Hepatocyte (in vitro differentiated cells): ENCODE data around the gene MTCH2. TPM values are rescaled to one million over a fixed set of nuclear protein-coding genes. Genes with fewer than 3 reads are reported as not detected.

Experiments used
- DNase-seq: peaks from one replicate; pipeline ENCODE4 v3.0.0-alpha.2; 2016; ENCODE audit warnings: low spot score
- H2AFZ ChIP-seq: fragments of 200-600 bp; sonication (generic); 2 replicates; pipeline ENCODE4 v1.6.0; 2016; ENCODE audit warnings: antibody characterized with exemption, mild to moderate bottlenecking
- H3K27ac ChIP-seq: fragments of 200-600 bp; sonication (generic); 2 replicates; pipeline ENCODE4 v1.5.1; 2016; ENCODE audit warnings: mild to moderate bottlenecking
- H3K27me3 ChIP-seq: fragments of 200-600 bp; sonication (generic); 2 replicates; pipeline ENCODE4 v1.6.1; 2016
- H3K36me3 ChIP-seq: fragments of 200-600 bp; sonication (generic); replicated peaks from 2 replicates; pipeline ENCODE4 v1.5.1; 2016; ENCODE audit warnings: low read depth; ENCODE audit not compliant: insufficient read depth
- H3K4me1 ChIP-seq: fragments of 200-600 bp; sonication (generic); 2 replicates; pipeline ENCODE4 v1.5.1; 2016; ENCODE audit warnings: mild to moderate bottlenecking, moderate library complexity; ENCODE audit not compliant: insufficient read depth
- H3K4me2 ChIP-seq: fragments of 200-600 bp; sonication (generic); 2 replicates; pipeline ENCODE4 v1.6.0; 2016
- H3K4me3 ChIP-seq: fragments of 200-600 bp; sonication (generic); 2 replicates; pipeline ENCODE4 v1.5.1; 2016; ENCODE audit warnings: mild to moderate bottlenecking
- H3K79me2 ChIP-seq: fragments of 200-600 bp; sonication (generic); 2 replicates; pipeline ENCODE4 v1.6.0; 2017; ENCODE audit warnings: mild to moderate bottlenecking
- H3K9me2 ChIP-seq: fragments of 200-600 bp; sonication (generic); replicated peaks from 2 replicates; pipeline ENCODE4 v1.6.0; 2017; ENCODE audit warnings: mild to moderate bottlenecking; ENCODE audit not compliant: insufficient read depth
- H3K9me3 ChIP-seq: fragments of 200-600 bp; sonication (generic); 2 replicates; pipeline ENCODE4 v1.5.1; 2016; ENCODE audit warnings: low read depth, mild to moderate bottlenecking
- H4K20me1 ChIP-seq: fragments of 200-600 bp; sonication (generic); 2 replicates; pipeline ENCODE4 v1.6.0; 2016; ENCODE audit warnings: mild to moderate bottlenecking; ENCODE audit not compliant: insufficient read depth, poor library complexity, severe bottlenecking
- CTCF ChIP-seq: fragments of 200-600 bp; sonication (generic); IDR thresholded peaks from 2 replicates; pipeline ENCODE4 v1.5.1; 2016; ENCODE audit warnings: antibody characterized with exemption, mild to moderate bottlenecking; ENCODE audit not compliant: poor library complexity
- EZH2 ChIP-seq: fragments of 200-600 bp; sonication (generic); IDR thresholded peaks from 2 replicates; pipeline ENCODE4 v1.6.1; 2016; ENCODE audit warnings: antibody characterized with exemption, mild to moderate bottlenecking, borderline replicate concordance
- EZH2phosphoT487 ChIP-seq: fragments of 200-600 bp; sonication (generic); IDR thresholded peaks from one replicate; pipeline ENCODE4 v1.6.1; 2018; ENCODE audit warnings: antibody characterized with exemption, mild to moderate bottlenecking, low read depth, moderate library complexity; ENCODE audit not compliant: unreplicated experiment, severe bottlenecking
- WGBS: methylation state at CpG from one replicate; pipeline ENCODE4 v1.1.6; 2016; ENCODE audit warnings: low lambda C conversion rate; ENCODE audit errors: missing lambda C conversion rate; 5-methylcytosine and 5-hydroxymethylcytosine counted together
- polyA plus RNA-seq: library from polyadenylated mRNA; unstranded; fragments of >200 nt; fragmentation: Nextera tagmentation; extraction: Ambion mirVana; gene quantifications from 2 replicates; pipeline ENCODE4 v1.2.1, GENCODE V29; 2016
- total RNA-seq: library from RNA; depleted of rRNA; stranded (reverse); fragments of >200 nt; gene quantifications from 2 replicates; pipeline ENCODE4 v1.2.3, GENCODE V29; 2014

MTCH2 gene
- total and polyA plus RNA-seq, 2 experiments from 2014 or later, result 96.1 to 171 TPM

DNA sequence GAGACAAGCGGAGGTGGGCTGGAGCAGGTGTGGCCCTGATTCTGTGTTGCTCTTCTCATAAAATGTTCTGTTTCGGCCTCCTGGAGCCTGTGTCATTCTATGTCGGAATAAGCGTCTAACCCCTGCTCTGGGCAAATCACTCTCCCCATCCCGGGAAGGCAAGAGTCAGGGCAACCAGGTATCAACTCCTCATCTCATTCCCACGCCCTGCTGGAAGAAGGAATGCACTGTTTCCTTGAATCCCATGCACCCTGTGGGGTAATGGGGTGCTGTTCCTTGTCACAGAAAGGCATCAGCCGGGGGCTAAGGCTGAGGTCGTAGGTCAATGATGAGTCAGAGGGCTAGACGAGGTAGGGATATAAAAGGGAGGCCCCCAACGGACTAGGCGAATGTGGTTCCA lies 53.2 kb downstream of the MTCH2 start:
- 82% methylated on average over 11 of the region's 11 CpGs for WGBS
- no peaks in the 10 kb centered on the region for H3K36me3 ChIP-seq
- no peaks in the 10 kb centered on the region for H4K20me1 ChIP-seq
- H3K9me2 ChIP-seq, result no peaks in the 10 kb centered on the region
- DNase-seq, result no peak
- peaks cover 22% of the 10 kb centered on the region for H3K27me3 ChIP-seq
- no peak for TF ChIP-seq CTCF
- H3K4me3 ChIP-seq, result no peak overlapping the region
- H3K27ac ChIP-seq, result no peak overlapping the region
- H3K79me2 ChIP-seq, result no peaks in the 10 kb centered on the region
- H3K4me2 ChIP-seq, result no peak overlapping the region
- H3K4me1 ChIP-seq, result no peaks in the 10 kb centered on the region
- H3K9me3 ChIP-seq, result no peaks in the 10 kb centered on the region
- H2AFZ ChIP-seq, result no peak overlapping the region

DNA sequence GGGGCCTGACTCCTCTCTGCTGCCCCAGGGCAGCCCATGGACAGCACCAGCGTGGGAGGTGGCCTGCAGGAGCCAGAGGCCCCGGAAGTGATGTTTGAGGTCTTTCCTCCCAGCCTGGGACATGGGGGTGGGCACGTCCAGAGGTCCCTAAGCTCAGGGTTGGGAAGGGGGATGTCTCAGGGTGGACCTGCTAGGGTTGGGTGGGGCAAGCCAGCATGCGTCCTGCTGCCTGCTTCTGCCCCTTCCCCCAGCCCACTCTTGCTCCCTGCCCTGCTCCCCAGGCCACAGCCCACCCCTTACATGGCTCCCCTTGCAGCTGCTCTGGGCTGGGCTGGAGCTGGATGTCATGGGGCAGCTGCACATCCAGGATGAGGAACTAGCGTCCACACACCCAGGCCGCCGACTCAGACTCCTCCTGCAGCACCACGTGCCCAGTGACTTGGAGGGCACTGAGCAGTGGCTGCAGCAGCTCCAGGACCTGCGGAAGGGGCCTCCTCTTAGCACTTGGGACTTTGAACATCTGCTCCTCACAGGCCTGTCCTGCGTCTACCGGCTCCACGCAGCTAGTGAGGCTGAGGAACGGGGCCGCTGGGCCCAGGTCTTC lies 54.5 kb downstream of the MTCH2 start:
- no peaks in the 10 kb centered on the region for H3K79me2 ChIP-seq
- H2AFZ ChIP-seq, result no peak overlapping the region
- no peaks in the 10 kb centered on the region for H4K20me1 ChIP-seq
- peaks cover 9% of the 10 kb centered on the region for H3K27me3 ChIP-seq
- TF ChIP-seq CTCF (no peak), EZH2 (no peak), EZH2phosphoT487 (no peak)
- H3K27ac ChIP-seq, result no peak overlapping the region
- no peaks in the 10 kb centered on the region for H3K9me2 ChIP-seq
- no peak overlapping the region for H3K4me2 ChIP-seq
- 85% methylated on average over 12 of the region's 14 CpGs for WGBS
- no peaks in the 10 kb centered on the region for H3K36me3 ChIP-seq
- no peaks in the 10 kb centered on the region for H3K9me3 ChIP-seq
- H3K4me1 ChIP-seq, result no peaks in the 10 kb centered on the region
- H3K4me3 ChIP-seq, result no peak overlapping the region
- DNase-seq, result no peak

GRCh38 chr11:47587039-47587716 lies 55.2 kb downstream of the MTCH2 start:
- H2AFZ ChIP-seq, result no peak overlapping the region
- 85% methylated on average over 6 of the region's 6 CpGs for WGBS
- no peaks in the 10 kb centered on the region for H3K9me2 ChIP-seq
- no peak for TF ChIP-seq EZH2
- no peak for TF ChIP-seq EZH2phosphoT487
- no peak for TF ChIP-seq CTCF
- no peaks in the 10 kb centered on the region for H3K79me2 ChIP-seq
- H3K36me3 ChIP-seq, result no peaks in the 10 kb centered on the region
- no peak overlapping the region for H3K4me3 ChIP-seq
- no peaks in the 10 kb centered on the region for H4K20me1 ChIP-seq
- no peaks in the 10 kb centered on the region for H3K9me3 ChIP-seq
- no peak for DNase-seq
- H3K4me2 ChIP-seq, result no peak overlapping the region
- H3K27me3 ChIP-seq, result peaks cover 2% of the 10 kb centered on the region
- H3K4me1 ChIP-seq, result no peaks in the 10 kb centered on the region
- no peak overlapping the region for H3K27ac ChIP-seq
